GM18519 (cell line): ENCODE data around the gene INSYN2B.
"Not testable (repeated sequence)": the region's sequence is repeated elsewhere in the genome, so short reads cannot be mapped to it uniquely, and the experiment has no call there.

ENCODE experiments used
- ATAC-seq: cut with Tn5 transposase; IDR thresholded peaks from one replicate; pipeline ENCODE4 v1.9.1; 2021; ENCODE audit warnings: mild to moderate bottlenecking, moderate library complexity; ENCODE audit not compliant: unreplicated experiment, low FRiP score

INSYN2B gene

GRCh38 chr5:169974121-169974770 lies 6.0 kb downstream of the INSYN2B start:
- no peak for ATAC-seq

GRCh38 chr5:169973056-169973455 lies 7.2 kb downstream of the INSYN2B start:
- ATAC-seq: no peak

GRCh38 chr5:169971780-169972179 lies 8.5 kb downstream of the INSYN2B start:
- ATAC-seq: no peak

- no peak for ATAC-seq
Observed at GRCh38 chr5:169970911-169971765, 9.2 kb downstream of the INSYN2B start.

GRCh38 chr5:169970339-169970738 lies 10.0 kb downstream of the INSYN2B start:
- ATAC-seq: no peak

GRCh38 chr5:169964246-169964645 lies 16.0 kb downstream of the INSYN2B start:
- ATAC-seq: no peak

GRCh38 chr5:169960659-169961058 lies 19.6 kb downstream of the INSYN2B start:
- no peak for ATAC-seq

GRCh38 chr5:169958278-169958677 lies 22.0 kb downstream of the INSYN2B start:
- ATAC-seq: no peak

- ATAC-seq: no peak
Observed at GRCh38 chr5:169956756-169957155, 23.5 kb downstream of the INSYN2B start.

- ATAC-seq: no peak
Observed at GRCh38 chr5:169956126-169956525, 24.2 kb downstream of the INSYN2B start.

GRCh38 chr5:169954786-169955185 lies 25.5 kb downstream of the INSYN2B start:
- ATAC-seq: no peak

GRCh38 chr5:169953196-169953595 lies 27.1 kb downstream of the INSYN2B start:
- ATAC-seq: not testable (repeated sequence)

GRCh38 chr5:169950333-169950732 lies 30.0 kb downstream of the INSYN2B start:
- no peak for ATAC-seq

- ATAC-seq: no peak
Observed at GRCh38 chr5:169946743-169947295, 33.5 kb downstream of the INSYN2B start.

GRCh38 chr5:169945831-169946261 lies 34.4 kb downstream of the INSYN2B start:
- no peak for ATAC-seq

GRCh38 chr5:169944922-169945680 lies 35.2 kb downstream of the INSYN2B start:
- ATAC-seq: no peak

GRCh38 chr5:169944115-169944514 lies 36.2 kb downstream of the INSYN2B start:
- ATAC-seq: no peak

- ATAC-seq: no peak
Observed at GRCh38 chr5:169943026-169943425, 37.3 kb downstream of the INSYN2B start.

- no peak for ATAC-seq
Observed at GRCh38 chr5:169942181-169942580, 38.1 kb downstream of the INSYN2B start.

GRCh38 chr5:169941542-169941941 lies 38.8 kb downstream of the INSYN2B start:
- no peak for ATAC-seq

GRCh38 chr5:169939731-169940130 lies 40.6 kb downstream of the INSYN2B start:
- no peak for ATAC-seq
